WTC11 (cell line): Measurements from ENCODE around the gene RAP2B. TPM values are rescaled to one million over a fixed set of nuclear protein-coding genes. Genes with fewer than 3 reads are reported as not detected.

ENCODE experiments used
- ATAC-seq: fragments of 200-7000 bp; cut with Tn5 transposase; 2 replicates; pipeline ENCODE4 v1.10.0; 2021; ENCODE audit warnings: mild to moderate bottlenecking, moderate library complexity
- CTCF ChIA-PET: fragments of 300-600 bp; sonication (Branson Sonifier 250); formaldehyde crosslinking; loops from one replicate; lab custom pipeline; 2021; ENCODE audit warnings: antibody characterized with exemption; lab: Charles Lee
- POLR2A ChIA-PET: fragments of 350-600 bp; sonication (Branson Sonifier 250); formaldehyde crosslinking; loops from one replicate; lab custom pipeline; 2021; ENCODE audit warnings: antibody characterized with exemption; lab: Charles Lee
- DNase-seq: peaks from one replicate; pipeline ENCODE4 v3.0.0; 2021; ENCODE audit warnings: low spot score
- H3K27ac Mint-ChIP-seq: 2 replicates; pipeline ENCODE4 v1.8.0; 2021; ENCODE audit warnings: mixed read lengths
- H3K27me3 Mint-ChIP-seq: 2 replicates; pipeline ENCODE4 v1.8.0; 2021; ENCODE audit warnings: low read depth, mild to moderate bottlenecking, moderate library complexity, mixed read lengths
- H3K36me3 Mint-ChIP-seq: 2 replicates; pipeline ENCODE4 v1.8.0; 2021; ENCODE audit warnings: mixed read lengths
- H3K4me1 Mint-ChIP-seq: 2 replicates; pipeline ENCODE4 v1.8.0; 2022; ENCODE audit warnings: mixed read lengths
- H3K4me3 Mint-ChIP-seq: 2 replicates; pipeline ENCODE4 v1.8.0; 2021; ENCODE audit warnings: mild to moderate bottlenecking, moderate library complexity, mixed read lengths
- H3K9me3 Mint-ChIP-seq: 2 replicates; pipeline ENCODE4 v1.8.0; 2021; ENCODE audit warnings: mixed read lengths
- ESRRA ChIP-seq: sonication (generic); formaldehyde crosslinking; IDR thresholded peaks from 2 replicates; pipeline ENCODE4 v1.8.1; 2022; ENCODE audit warnings: mild to moderate bottlenecking, missing genetic modification reagents, borderline replicate concordance
- GABPB1 ChIP-seq: sonication (generic); formaldehyde crosslinking; IDR thresholded peaks from 2 replicates; pipeline ENCODE4 v1.8.1; 2023; ENCODE audit warnings: mild to moderate bottlenecking, missing genetic modification reagents
- MXD4 ChIP-seq: fragments of 250-450 bp; sonication (Bioruptor Pico); IDR thresholded peaks from 2 replicates; pipeline ENCODE4 v1.8.0; 2021; ENCODE audit warnings: mild to moderate bottlenecking, moderate library complexity, borderline replicate concordance
- TP53 ChIP-seq: sonication (generic); formaldehyde crosslinking; IDR thresholded peaks from 2 replicates; pipeline ENCODE4 v1.8.1; 2023; ENCODE audit warnings: mild to moderate bottlenecking, missing genetic modification reagents
- ZNF138 ChIP-seq: sonication (generic); formaldehyde crosslinking; conservative IDR thresholded peaks from 2 replicates; pipeline ENCODE4 v1.8.1; 2022; ENCODE audit warnings: mild to moderate bottlenecking, moderate library complexity, missing genetic modification reagents
- ZNF263 ChIP-seq: sonication (generic); formaldehyde crosslinking; IDR thresholded peaks from 2 replicates; pipeline ENCODE4 v1.8.1; 2022; ENCODE audit warnings: low read depth, mild to moderate bottlenecking, moderate library complexity, missing genetic modification reagents
- ZNF423 ChIP-seq: fragments of 250-450 bp; sonication (Bioruptor Pico); IDR thresholded peaks from 2 replicates; pipeline ENCODE4 v2.1.2; 2022; ENCODE audit warnings: mild to moderate bottlenecking, moderate library complexity
- total RNA-seq: library from RNA; stranded (reverse); gene quantifications from 3 replicates; pipeline ENCODE4 v1.2.3, GENCODE V29; 2021
- TF ChIP-seq, protein P1 (sequence below): sonication (generic); formaldehyde crosslinking; IDR thresholded peaks from 2 replicates; pipeline ENCODE4 v1.8.0; 2023; ENCODE audit warnings: missing genetic modification reagents
- TF ChIP-seq, protein P2 (sequence below): sonication (generic); formaldehyde crosslinking; IDR thresholded peaks from 2 replicates; pipeline ENCODE4 v1.8.0; 2022; ENCODE audit warnings: mild to moderate bottlenecking, missing genetic modification reagents
- TF ChIP-seq, protein P3 (sequence below): fragments of 250-450 bp; sonication (Bioruptor Pico); IDR thresholded peaks from 2 replicates; pipeline ENCODE4 v1.9.0; 2021; ENCODE audit warnings: moderate library complexity, mild to moderate bottlenecking, inconsistent platforms, borderline replicate concordance
- TF ChIP-seq, protein P4 (sequence below): sonication (generic); formaldehyde crosslinking; IDR thresholded peaks from 2 replicates; pipeline ENCODE4 v1.8.0; 2022; ENCODE audit warnings: mild to moderate bottlenecking, missing genetic modification reagents
- TF ChIP-seq, protein P5 (sequence below): fragments of 250-450 bp; sonication (Bioruptor Pico); IDR thresholded peaks from 2 replicates; pipeline ENCODE4 v1.9.0; 2021; ENCODE audit warnings: mild to moderate bottlenecking
- TF ChIP-seq, protein P6 (sequence below): sonication (generic); formaldehyde crosslinking; IDR thresholded peaks from 2 replicates; pipeline ENCODE4 v1.8.1; 2022; ENCODE audit warnings: mild to moderate bottlenecking, missing genetic modification reagents, moderate library complexity, borderline replicate concordance
- TF ChIP-seq, protein P7 (sequence below): sonication (generic); formaldehyde crosslinking; IDR thresholded peaks from 2 replicates; pipeline ENCODE4 v1.8.1; 2022; ENCODE audit warnings: mild to moderate bottlenecking, moderate library complexity, missing genetic modification reagents
- TF ChIP-seq, protein P8 (sequence below): sonication (generic); formaldehyde crosslinking; IDR thresholded peaks from 2 replicates; pipeline ENCODE4 v1.8.0; 2022; ENCODE audit warnings: missing genetic modification reagents
- TF ChIP-seq, protein P9 (sequence below): fragments of 250-450 bp; sonication (Bioruptor Pico); IDR thresholded peaks from 2 replicates; pipeline ENCODE4 v1.8.0; 2021; ENCODE audit warnings: mild to moderate bottlenecking
- TF ChIP-seq, protein P10 (sequence below): sonication (generic); formaldehyde crosslinking; IDR thresholded peaks from 2 replicates; pipeline ENCODE4 v1.8.1; 2023; ENCODE audit warnings: mild to moderate bottlenecking, missing genetic modification reagents, borderline replicate concordance
- TF ChIP-seq, protein P11 (sequence below): sonication (generic); formaldehyde crosslinking; IDR thresholded peaks from 2 replicates; pipeline ENCODE4 v1.8.1; 2022; ENCODE audit warnings: low read depth, missing genetic modification reagents, borderline replicate concordance

The RAP2B gene
- total RNA-seq, 1 experiment from 2014 or later, result 25.6 TPM

DNA sequence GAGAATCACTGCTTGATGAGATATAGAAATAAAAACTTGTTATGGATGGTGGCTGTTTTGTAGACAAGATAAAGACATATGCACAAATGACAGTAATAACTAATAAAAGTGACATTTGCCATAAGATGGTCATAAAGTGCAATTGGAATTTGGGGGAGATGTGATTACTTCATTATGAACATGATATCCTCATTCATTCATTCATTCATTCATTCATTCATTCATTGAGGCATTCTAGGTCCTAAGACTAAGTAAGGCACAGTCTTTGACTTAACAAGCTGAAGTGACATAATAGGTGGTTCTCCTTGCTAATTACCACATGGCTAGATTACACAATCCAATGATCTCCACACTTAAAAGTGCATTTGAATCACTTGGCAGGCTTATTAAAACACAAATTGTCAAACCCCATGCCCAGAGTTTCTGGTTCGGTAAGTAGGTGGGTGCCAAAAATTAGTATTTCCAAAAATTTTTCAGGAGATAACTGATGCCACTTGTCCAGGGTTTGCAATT, 18.9 kb downstream of the RAP2B start (continued):
- TF ChIP-seq, protein P1, sequence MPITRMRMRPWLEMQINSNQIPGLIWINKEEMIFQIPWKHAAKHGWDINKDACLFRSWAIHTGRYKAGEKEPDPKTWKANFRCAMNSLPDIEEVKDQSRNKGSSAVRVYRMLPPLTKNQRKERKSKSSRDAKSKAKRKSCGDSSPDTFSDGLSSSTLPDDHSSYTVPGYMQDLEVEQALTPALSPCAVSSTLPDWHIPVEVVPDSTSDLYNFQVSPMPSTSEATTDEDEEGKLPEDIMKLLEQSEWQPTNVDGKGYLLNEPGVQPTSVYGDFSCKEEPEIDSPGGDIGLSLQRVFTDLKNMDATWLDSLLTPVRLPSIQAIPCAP (CRISPR knock-in tag), result no peak
- TF ChIP-seq, protein P2, sequence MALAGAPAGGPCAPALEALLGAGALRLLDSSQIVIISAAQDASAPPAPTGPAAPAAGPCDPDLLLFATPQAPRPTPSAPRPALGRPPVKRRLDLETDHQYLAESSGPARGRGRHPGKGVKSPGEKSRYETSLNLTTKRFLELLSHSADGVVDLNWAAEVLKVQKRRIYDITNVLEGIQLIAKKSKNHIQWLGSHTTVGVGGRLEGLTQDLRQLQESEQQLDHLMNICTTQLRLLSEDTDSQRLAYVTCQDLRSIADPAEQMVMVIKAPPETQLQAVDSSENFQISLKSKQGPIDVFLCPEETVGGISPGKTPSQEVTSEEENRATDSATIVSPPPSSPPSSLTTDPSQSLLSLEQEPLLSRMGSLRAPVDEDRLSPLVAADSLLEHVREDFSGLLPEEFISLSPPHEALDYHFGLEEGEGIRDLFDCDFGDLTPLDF (CRISPR knock-in tag), result no peak
- TF ChIP-seq, protein P3, sequence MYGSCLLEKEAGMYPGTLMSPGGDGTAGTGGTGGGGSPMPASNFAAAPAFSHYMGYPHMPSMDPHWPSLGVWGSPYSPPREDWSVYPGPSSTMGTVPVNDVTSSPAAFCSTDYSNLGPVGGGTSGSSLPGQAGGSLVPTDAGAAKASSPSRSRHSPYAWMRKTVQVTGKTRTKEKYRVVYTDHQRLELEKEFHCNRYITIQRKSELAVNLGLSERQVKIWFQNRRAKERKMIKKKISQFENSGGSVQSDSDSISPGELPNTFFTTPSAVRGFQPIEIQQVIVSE (CRISPR knock-in tag), result no peak
- TF ChIP-seq TP53 (no peak), GABPB1 (no peak)
- TF ChIP-seq, protein P4, sequence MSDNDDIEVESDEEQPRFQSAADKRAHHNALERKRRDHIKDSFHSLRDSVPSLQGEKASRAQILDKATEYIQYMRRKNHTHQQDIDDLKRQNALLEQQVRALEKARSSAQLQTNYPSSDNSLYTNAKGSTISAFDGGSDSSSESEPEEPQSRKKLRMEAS (CRISPR knock-in tag), result no peak
- TF ChIP-seq, protein P5, sequence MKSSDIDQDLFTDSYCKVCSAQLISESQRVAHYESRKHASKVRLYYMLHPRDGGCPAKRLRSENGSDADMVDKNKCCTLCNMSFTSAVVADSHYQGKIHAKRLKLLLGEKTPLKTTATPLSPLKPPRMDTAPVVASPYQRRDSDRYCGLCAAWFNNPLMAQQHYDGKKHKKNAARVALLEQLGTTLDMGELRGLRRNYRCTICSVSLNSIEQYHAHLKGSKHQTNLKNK, result no peak

DNA sequence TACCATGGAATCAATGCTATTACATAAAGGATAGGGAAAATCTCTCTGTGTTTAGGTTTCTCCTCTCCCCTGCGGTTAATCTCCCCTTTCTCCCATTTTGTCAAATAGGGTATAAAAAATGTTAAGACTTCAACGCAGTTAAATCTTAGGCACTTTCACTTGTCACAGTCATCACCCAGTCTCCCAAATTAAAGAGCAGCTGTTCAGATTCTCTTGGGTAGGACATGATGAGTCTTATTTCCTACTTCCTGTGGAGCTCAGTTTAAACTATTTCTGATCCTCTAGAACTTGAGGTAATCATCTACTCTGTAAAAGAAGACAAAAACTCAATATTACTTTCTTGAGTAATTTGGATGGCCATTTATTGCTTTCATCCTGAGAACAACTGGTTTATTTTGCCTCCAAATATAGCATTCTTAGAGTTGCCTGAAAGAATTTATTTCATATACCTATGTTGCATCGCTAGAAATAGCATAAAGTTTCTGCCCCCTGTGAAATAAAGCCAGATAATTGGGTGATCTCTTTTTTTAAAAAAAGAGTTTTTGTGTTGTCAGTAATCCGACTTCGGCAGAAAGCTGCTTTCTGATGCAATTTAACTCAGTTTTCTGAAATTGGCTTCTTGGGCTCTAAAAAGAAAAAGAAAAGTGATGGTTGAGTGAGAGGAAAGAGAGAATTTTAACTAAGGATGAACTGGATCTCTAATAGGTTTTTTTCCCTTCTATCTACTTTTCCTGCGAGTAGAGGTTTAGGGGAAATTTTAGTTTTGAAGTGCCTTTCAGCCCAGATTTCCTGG, 20.7 kb downstream of the RAP2B start:
- no peaks in the 10 kb centered on the region for H3K27me3 Mint-ChIP-seq
- no peak overlapping the region for H3K4me3 Mint-ChIP-seq
- DNase-seq (no peak), ATAC-seq (no peak)
- ChIA-PET CTCF (no interaction called here), POLR2A (no interaction called here)
- no peaks in the 10 kb centered on the region for H3K36me3 Mint-ChIP-seq
- no peaks in the 10 kb centered on the region; the same call in 1 of the 2 replicates for H3K4me1 Mint-ChIP-seq
- H3K27ac Mint-ChIP-seq, result no peak overlapping the region
- H3K9me3 Mint-ChIP-seq, result no peaks in the 10 kb centered on the region
- TF ChIP-seq, protein P6, sequence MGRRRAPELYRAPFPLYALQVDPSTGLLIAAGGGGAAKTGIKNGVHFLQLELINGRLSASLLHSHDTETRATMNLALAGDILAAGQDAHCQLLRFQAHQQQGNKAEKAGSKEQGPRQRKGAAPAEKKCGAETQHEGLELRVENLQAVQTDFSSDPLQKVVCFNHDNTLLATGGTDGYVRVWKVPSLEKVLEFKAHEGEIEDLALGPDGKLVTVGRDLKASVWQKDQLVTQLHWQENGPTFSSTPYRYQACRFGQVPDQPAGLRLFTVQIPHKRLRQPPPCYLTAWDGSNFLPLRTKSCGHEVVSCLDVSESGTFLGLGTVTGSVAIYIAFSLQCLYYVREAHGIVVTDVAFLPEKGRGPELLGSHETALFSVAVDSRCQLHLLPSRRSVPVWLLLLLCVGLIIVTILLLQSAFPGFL (CRISPR knock-in tag), result no peak
- TF ChIP-seq, protein P7, sequence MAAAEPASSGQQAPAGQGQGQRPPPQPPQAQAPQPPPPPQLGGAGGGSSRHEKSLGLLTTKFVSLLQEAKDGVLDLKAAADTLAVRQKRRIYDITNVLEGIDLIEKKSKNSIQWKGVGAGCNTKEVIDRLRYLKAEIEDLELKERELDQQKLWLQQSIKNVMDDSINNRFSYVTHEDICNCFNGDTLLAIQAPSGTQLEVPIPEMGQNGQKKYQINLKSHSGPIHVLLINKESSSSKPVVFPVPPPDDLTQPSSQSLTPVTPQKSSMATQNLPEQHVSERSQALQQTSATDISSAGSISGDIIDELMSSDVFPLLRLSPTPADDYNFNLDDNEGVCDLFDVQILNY (CRISPR knock-in tag), result no peak
- TF ChIP-seq ZNF263 (CRISPR knock-in tag) (no peak), ZNF423 (no peak), MXD4 (CRISPR knock-in tag) (no peak), ZNF138 (CRISPR knock-in tag) (no peak), ESRRA (CRISPR knock-in tag) (no peak)
- TF ChIP-seq, protein P8, sequence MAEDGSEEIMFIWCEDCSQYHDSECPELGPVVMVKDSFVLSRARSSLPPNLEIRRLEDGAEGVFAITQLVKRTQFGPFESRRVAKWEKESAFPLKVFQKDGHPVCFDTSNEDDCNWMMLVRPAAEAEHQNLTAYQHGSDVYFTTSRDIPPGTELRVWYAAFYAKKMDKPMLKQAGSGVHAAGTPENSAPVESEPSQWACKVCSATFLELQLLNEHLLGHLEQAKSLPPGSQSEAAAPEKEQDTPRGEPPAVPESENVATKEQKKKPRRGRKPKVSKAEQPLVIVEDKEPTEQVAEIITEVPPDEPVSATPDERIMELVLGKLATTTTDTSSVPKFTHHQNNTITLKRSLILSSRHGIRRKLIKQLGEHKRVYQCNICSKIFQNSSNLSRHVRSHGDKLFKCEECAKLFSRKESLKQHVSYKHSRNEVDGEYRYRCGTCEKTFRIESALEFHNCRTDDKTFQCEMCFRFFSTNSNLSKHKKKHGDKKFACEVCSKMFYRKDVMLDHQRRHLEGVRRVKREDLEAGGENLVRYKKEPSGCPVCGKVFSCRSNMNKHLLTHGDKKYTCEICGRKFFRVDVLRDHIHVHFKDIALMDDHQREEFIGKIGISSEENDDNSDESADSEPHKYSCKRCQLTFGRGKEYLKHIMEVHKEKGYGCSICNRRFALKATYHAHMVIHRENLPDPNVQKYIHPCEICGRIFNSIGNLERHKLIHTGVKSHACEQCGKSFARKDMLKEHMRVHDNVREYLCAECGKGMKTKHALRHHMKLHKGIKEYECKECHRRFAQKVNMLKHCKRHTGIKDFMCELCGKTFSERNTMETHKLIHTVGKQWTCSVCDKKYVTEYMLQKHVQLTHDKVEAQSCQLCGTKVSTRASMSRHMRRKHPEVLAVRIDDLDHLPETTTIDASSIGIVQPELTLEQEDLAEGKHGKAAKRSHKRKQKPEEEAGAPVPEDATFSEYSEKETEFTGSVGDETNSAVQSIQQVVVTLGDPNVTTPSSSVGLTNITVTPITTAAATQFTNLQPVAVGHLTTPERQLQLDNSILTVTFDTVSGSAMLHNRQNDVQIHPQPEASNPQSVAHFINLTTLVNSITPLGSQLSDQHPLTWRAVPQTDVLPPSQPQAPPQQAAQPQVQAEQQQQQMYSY (CRISPR knock-in tag), result no peak
- TF ChIP-seq, protein P9, sequence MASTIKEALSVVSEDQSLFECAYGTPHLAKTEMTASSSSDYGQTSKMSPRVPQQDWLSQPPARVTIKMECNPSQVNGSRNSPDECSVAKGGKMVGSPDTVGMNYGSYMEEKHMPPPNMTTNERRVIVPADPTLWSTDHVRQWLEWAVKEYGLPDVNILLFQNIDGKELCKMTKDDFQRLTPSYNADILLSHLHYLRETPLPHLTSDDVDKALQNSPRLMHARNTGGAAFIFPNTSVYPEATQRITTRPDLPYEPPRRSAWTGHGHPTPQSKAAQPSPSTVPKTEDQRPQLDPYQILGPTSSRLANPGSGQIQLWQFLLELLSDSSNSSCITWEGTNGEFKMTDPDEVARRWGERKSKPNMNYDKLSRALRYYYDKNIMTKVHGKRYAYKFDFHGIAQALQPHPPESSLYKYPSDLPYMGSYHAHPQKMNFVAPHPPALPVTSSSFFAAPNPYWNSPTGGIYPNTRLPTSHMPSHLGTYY, result no peak
- TF ChIP-seq, protein P10, sequence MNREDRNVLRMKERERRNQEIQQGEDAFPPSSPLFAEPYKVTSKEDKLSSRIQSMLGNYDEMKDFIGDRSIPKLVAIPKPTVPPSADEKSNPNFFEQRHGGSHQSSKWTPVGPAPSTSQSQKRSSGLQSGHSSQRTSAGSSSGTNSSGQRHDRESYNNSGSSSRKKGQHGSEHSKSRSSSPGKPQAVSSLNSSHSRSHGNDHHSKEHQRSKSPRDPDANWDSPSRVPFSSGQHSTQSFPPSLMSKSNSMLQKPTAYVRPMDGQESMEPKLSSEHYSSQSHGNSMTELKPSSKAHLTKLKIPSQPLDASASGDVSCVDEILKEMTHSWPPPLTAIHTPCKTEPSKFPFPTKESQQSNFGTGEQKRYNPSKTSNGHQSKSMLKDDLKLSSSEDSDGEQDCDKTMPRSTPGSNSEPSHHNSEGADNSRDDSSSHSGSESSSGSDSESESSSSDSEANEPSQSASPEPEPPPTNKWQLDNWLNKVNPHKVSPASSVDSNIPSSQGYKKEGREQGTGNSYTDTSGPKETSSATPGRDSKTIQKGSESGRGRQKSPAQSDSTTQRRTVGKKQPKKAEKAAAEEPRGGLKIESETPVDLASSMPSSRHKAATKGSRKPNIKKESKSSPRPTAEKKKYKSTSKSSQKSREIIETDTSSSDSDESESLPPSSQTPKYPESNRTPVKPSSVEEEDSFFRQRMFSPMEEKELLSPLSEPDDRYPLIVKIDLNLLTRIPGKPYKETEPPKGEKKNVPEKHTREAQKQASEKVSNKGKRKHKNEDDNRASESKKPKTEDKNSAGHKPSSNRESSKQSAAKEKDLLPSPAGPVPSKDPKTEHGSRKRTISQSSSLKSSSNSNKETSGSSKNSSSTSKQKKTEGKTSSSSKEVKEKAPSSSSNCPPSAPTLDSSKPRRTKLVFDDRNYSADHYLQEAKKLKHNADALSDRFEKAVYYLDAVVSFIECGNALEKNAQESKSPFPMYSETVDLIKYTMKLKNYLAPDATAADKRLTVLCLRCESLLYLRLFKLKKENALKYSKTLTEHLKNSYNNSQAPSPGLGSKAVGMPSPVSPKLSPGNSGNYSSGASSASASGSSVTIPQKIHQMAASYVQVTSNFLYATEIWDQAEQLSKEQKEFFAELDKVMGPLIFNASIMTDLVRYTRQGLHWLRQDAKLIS (CRISPR knock-in tag), result no peak
- TF ChIP-seq, protein P11, sequence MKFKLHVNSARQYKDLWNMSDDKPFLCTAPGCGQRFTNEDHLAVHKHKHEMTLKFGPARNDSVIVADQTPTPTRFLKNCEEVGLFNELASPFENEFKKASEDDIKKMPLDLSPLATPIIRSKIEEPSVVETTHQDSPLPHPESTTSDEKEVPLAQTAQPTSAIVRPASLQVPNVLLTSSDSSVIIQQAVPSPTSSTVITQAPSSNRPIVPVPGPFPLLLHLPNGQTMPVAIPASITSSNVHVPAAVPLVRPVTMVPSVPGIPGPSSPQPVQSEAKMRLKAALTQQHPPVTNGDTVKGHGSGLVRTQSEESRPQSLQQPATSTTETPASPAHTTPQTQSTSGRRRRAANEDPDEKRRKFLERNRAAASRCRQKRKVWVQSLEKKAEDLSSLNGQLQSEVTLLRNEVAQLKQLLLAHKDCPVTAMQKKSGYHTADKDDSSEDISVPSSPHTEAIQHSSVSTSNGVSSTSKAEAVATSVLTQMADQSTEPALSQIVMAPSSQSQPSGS, result no peak
